Common myeloid progenitor, CD34-positive (primary cell): ENCODE data around the gene TMC4.
A peak's percentile ranks its signal among the peaks of the same experiment; 100 is the strongest.

ENCODE experiments used
- CTCF ChIA-PET: fragments of 350-600 bp; sonication (Branson Sonifier 250); formaldehyde crosslinking; loops from one replicate; lab custom pipeline; 2021; ENCODE audit warnings: antibody characterized with exemption; lab: Charles Lee
- POLR2A ChIA-PET: fragments of 350-600 bp; sonication (Branson Sonifier 250); formaldehyde crosslinking; loops from one replicate; lab custom pipeline; 2021; ENCODE audit warnings: antibody characterized with exemption; lab: Charles Lee
- DNase-seq, 3 donors: peaks; one replicate each; pipeline versions ENCODE4 v3.0.0 to v3.0.0-alpha.2; 2013
- H3K27ac ChIP-seq, 2 experiments: 1 replicate in 1 of 2; 2 replicates in 1 of 2; pipeline ENCODE4 v1.7.0; 2013; ENCODE audit warnings: inconsistent platforms in 2 of 2, low read length in 2 of 2, mild to moderate bottlenecking in 2 of 2, low read depth in 1 of 2, moderate library complexity in 1 of 2; ENCODE audit not compliant: severe bottlenecking in 2 of 2, insufficient read depth in 1 of 2, poor library complexity in 1 of 2
- H3K27me3 ChIP-seq, 5 experiments: replicated peaks in 2 of 5; 1 replicate in 3 of 5; 2 replicates in 2 of 5; pipeline versions ENCODE4 v1.6.1 to v1.7.0; 2013; ENCODE audit warnings: low read length in 4 of 5, mild to moderate bottlenecking in 2 of 5, moderate library complexity in 2 of 5, inconsistent platforms in 1 of 5; ENCODE audit not compliant: insufficient read depth in 5 of 5, control insufficient read depth in 4 of 5
- H3K36me3 ChIP-seq, 4 experiments: 1 replicate in 2 of 4; 2 replicates in 2 of 4; pipeline versions ENCODE4 v1.6.1 to v1.7.0; 2013; ENCODE audit warnings: low read length in 3 of 4, control low read depth in 1 of 4, mild to moderate bottlenecking in 1 of 4; ENCODE audit not compliant: control insufficient read depth in 4 of 4, insufficient read depth in 4 of 4
- H3K4me1 ChIP-seq, 4 experiments: 1 replicate in 3 of 4; 2 replicates in 1 of 4; pipeline versions ENCODE4 v1.6.1 to v1.7.1; 2013; ENCODE audit warnings: low read length in 3 of 4, mild to moderate bottlenecking in 3 of 4, control low read depth in 1 of 4, inconsistent platforms in 1 of 4, moderate library complexity in 1 of 4; ENCODE audit not compliant: control insufficient read depth in 4 of 4, insufficient read depth in 4 of 4; ENCODE audit errors: control extremely low read depth in 1 of 4
- H3K4me3 ChIP-seq, 7 experiments: 1 replicate in 4 of 7; 2 replicates in 3 of 7; pipeline versions ENCODE4 v1.5.1 to v1.7.0; 2013; ENCODE audit warnings: mild to moderate bottlenecking in 7 of 7, low read length in 6 of 7, moderate library complexity in 6 of 7, inconsistent platforms in 2 of 7, low read depth in 2 of 7, control low read depth in 1 of 7; ENCODE audit not compliant: insufficient read depth in 4 of 7, control insufficient read depth in 1 of 7; ENCODE audit errors: extremely low read depth in 1 of 7
- H3K9me3 ChIP-seq, 5 experiments: 1 replicate in 4 of 5; 2 replicates in 1 of 5; pipeline versions ENCODE4 v1.6.1 to v1.7.1; 2013; ENCODE audit warnings: low read length in 4 of 5, mild to moderate bottlenecking in 2 of 5, inconsistent platforms in 1 of 5, low read depth in 1 of 5, moderate library complexity in 1 of 5; ENCODE audit not compliant: control insufficient read depth in 4 of 5, insufficient read depth in 2 of 5; ENCODE audit errors: control extremely low read depth in 1 of 5
- WGBS: methylation state at CpG from one replicate; pipeline ENCODE4 v1.1.5; 2013; ENCODE audit not compliant: insufficient coverage; 5-methylcytosine and 5-hydroxymethylcytosine counted together

Gene TMC4

GRCh38 chr19:54145541-54146158 lies 27.3 kb downstream of the TMC4 start:
- H3K4me3 ChIP-seq: no peak overlapping the region
- peaks cover 0 to 3% (median 0%) of the 10 kb centered on the region in 4 experiments for H3K4me1 ChIP-seq
- ChIA-PET POLR2A (no interaction called here), CTCF (interaction anchor here (1.9 kb wide), 1 partner anchor 10 kb away, joined by 5 read pairs; no protein-coding TSS in a partner anchor)
- H3K9me3 ChIP-seq: no peaks in the 10 kb centered on the region
- H3K27me3 ChIP-seq: no peaks in the 10 kb centered on the region
- peaks cover 11 to 96% (median 74%) of the 10 kb centered on the region in 4 experiments for H3K36me3 ChIP-seq
- 98% methylated on average over 26 of the region's 28 CpGs for WGBS
- no peak for DNase-seq
- H3K27ac ChIP-seq: no peak overlapping the region

GRCh38 chr19:54142166-54142780 lies 30.7 kb downstream of the TMC4 start:
- ChIA-PET CTCF (no interaction called here), POLR2A (interaction anchor here (1.0 kb wide), 1 partner anchor 13 kb away, joined by 3 read pairs; no protein-coding TSS in a partner anchor)
- H3K27me3 ChIP-seq: no peaks in the 10 kb centered on the region
- 88% methylated on average over 2 of the region's 7 CpGs for WGBS
- H3K36me3 ChIP-seq: peaks cover 13 to 80% (median 54%) of the 10 kb centered on the region in 4 experiments
- peaks cover 0 to 28% (median 15%) of the 10 kb centered on the region in 4 experiments for H3K4me1 ChIP-seq
- H3K27ac ChIP-seq: no peak overlapping the region
- no peaks in the 10 kb centered on the region for H3K9me3 ChIP-seq
- DNase-seq: no peak
- no peak overlapping the region for H3K4me3 ChIP-seq

- no CpG with 5 or more reads among the region's 3 CpGs for WGBS
- H3K27me3 ChIP-seq: no peaks in the 10 kb centered on the region
- no peak for DNase-seq
- POLR2A ChIA-PET: interaction anchor here (1.0 kb wide), 1 partner anchor 14 kb away, joined by 3 read pairs; no protein-coding TSS in a partner anchor
- peak overlapping the region; percentile 8 to 9 for H3K27ac ChIP-seq
- peaks cover 3 to 32% (median 20%) of the 10 kb centered on the region in 4 experiments for H3K4me1 ChIP-seq
- H3K9me3 ChIP-seq: no peaks in the 10 kb centered on the region
- CTCF ChIA-PET: no interaction called here
- peaks cover 13 to 71% (median 45%) of the 10 kb centered on the region in 4 experiments for H3K36me3 ChIP-seq
- no peak overlapping the region for H3K4me3 ChIP-seq
These were observed 31.6 kb downstream of the TMC4 start for GRCh38 chr19:54141356-54141755.

GRCh38 chr19:54138489-54139256 lies 34.3 kb downstream of the TMC4 start:
- Histone ChIP-seq H3K9me3 (peaks cover 0 to under 1% (median 0%) of the 10 kb centered on the region in 5 experiments), H3K36me3 (peaks cover 6 to 44% (median 19%) of the 10 kb centered on the region in 4 experiments), H3K4me1 (peaks cover 6 to 40% (median 26%) of the 10 kb centered on the region in 4 experiments), H3K27me3 (no peaks in the 10 kb centered on the region), H3K27ac (peak overlapping the region in 1 of 2 experiments; percentile 11), H3K4me3 (peak overlapping the region in 6 of 7 experiments; percentile 64 to 84 (median 78))
- 44% methylated on average over 23 of the region's 31 CpGs for WGBS
- DNase-seq: peak in 1 of 3 donors; percentile 16
- ChIA-PET CTCF (interaction anchor here (1.0 to 1.2 kb wide), 2 partner anchors 19 to 21 kb away, joined by 3 read pairs; partner anchors contain the start of gene LENG1), POLR2A (interaction anchor here (0.5 to 2.8 kb wide), 2 partner anchors 21 to 91 kb away, joined by 3 to 9 read pairs; partner anchors contain the start of gene LENG1)

- WGBS: 0% methylated on average over 60 of the region's 103 CpGs
- H3K4me3 ChIP-seq: peak within 1 kb of the TSS; percentile 64 to 84 (median 78)
- peak; percentile 20 to 49 (median 24) for DNase-seq
- ChIA-PET POLR2A (interaction anchor here (0.6 to 2.8 kb wide), 9 partner anchors 12 to 513 kb away, joined by 3 to 11 read pairs (median 3); partner anchors contain the start of genes LENG1, MBOAT7, PRPF31 and RPS9), CTCF (interaction anchor here (1.0 to 1.2 kb wide), 2 partner anchors 19 to 22 kb away, joined by 3 read pairs; partner anchors contain the start of gene LENG1)
- H3K36me3 ChIP-seq: peaks cover 2 to 36% (median 12%) of the 10 kb centered on the region in 4 experiments
- H3K27me3 ChIP-seq: no peaks in the 10 kb centered on the region
- H3K9me3 ChIP-seq: peaks cover 0 to 3% (median 0%) of the 10 kb centered on the region in 5 experiments
- peak within 1 kb of the TSS; percentile 92 to 97 for H3K27ac ChIP-seq
- H3K4me1 ChIP-seq: peaks cover 6 to 40% (median 26%) of the 10 kb centered on the region in 4 experiments
These were observed 35.1 kb downstream of the TMC4 start, which contains the start of gene CNOT3 for GRCh38 chr19:54137699-54138488. Gene CNOT3 (plus strand): TSS chr19:54137762. CDS start chr19:54142979, 5,217 bp downstream.
